ENCODE data around the gene DEPDC7. TPM values are rescaled to one million over a fixed set of nuclear protein-coding genes. Genes with fewer than 3 reads are reported as not detected.

Gene DEPDC7
- total and polyA plus RNA-seq, 12 donors, result 0.32 to 3.6 (median 0.67) TPM; not detected in 1

DNA sequence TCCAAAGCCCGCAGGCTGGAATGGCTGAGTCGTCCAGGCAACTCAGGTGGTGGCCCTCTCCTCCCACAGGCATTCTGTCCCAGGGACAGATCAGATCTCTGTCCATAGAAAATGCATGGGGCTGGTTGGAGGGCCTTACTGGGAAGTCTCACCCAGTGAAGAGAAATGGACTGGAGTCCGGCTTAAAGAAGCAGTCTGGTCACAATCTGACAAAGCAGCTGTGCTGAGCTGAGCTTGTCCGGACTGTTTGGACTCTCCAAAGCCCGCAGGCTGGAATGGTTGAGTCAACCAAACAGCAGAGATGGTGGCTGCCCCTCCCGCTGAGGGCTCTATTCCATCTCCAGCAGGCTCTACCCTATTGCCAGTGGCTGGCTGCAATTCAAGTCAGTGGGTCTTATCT lies 14.4 kb upstream of the DEPDC7 start:
- no peaks in the 10 kb centered on the region for H3K36me3 ChIP-seq (replicated peaks in 1 of 2)
- 72 to 92% (median 83%) methylated on average over 2 to 6 of the region's 6 CpGs for WGBS, 4 donors
- no peak overlapping the region for H3K27ac ChIP-seq
- TF ChIP-seq, protein P1, sequence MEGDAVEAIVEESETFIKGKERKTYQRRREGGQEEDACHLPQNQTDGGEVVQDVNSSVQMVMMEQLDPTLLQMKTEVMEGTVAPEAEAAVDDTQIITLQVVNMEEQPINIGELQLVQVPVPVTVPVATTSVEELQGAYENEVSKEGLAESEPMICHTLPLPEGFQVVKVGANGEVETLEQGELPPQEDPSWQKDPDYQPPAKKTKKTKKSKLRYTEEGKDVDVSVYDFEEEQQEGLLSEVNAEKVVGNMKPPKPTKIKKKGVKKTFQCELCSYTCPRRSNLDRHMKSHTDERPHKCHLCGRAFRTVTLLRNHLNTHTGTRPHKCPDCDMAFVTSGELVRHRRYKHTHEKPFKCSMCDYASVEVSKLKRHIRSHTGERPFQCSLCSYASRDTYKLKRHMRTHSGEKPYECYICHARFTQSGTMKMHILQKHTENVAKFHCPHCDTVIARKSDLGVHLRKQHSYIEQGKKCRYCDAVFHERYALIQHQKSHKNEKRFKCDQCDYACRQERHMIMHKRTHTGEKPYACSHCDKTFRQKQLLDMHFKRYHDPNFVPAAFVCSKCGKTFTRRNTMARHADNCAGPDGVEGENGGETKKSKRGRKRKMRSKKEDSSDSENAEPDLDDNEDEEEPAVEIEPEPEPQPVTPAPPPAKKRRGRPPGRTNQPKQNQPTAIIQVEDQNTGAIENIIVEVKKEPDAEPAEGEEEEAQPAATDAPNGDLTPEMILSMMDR (IDR thresholded peaks at IDR 0.05), result no peak
- TF ChIP-seq POLR2A (IDR thresholded peaks at IDR 0.05), result no peak
- intact Hi-C loops (cut with DNase I), result no loop called here
- no peak overlapping the region for H3K4me3 ChIP-seq
- no peaks in the 10 kb centered on the region for H3K27me3 ChIP-seq
- no peaks in the 10 kb centered on the region for H3K4me1 ChIP-seq (replicated peaks in 1 of 2)
- DNase-seq, result no peak
- no peaks in the 10 kb centered on the region for H3K9me3 ChIP-seq (replicated peaks in 1 of 3)

DNA sequence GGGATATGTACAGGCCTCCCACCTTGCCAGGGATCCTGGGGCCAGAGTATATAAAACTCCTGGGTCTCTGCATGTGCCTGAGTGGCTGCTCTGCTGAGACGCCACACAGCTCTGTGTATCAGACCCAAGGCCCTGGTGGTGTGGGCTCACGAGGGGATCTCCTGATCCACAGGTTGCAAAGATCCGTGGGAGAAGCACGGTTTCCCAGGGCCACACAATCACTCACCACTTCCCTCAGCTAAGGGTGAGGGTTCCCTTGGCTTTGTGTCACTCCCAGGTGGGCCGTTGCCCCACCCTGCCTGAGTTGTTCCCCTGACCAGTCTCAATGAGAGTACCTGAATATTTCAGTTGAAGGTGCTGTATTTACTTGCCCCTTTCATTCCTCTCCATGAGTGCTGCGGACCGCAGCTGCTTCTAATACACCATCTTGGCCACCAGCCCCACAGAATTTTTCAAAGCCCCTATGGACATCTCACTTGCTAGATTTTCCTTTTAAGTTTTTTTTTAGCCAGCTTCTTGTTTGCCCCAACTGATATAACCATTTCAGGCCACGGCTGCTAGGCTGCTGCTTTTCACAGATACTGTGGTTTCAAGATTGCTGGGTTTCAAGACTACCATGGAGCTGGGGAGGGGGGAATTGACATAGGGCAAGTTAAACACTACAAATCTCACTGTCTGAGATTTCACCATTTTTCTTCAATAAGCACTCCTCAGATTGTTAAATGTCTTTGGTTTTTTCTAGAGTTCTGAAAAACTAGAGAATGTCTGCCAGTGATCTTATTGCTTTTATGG lies 13.7 kb upstream of the DEPDC7 start:
- H3K27ac ChIP-seq, result no peak overlapping the region
- WGBS, 4 donors, result 82 to 91% (median 87%) methylated on average over 7 to 8 of the region's 8 CpGs
- H3K4me3 ChIP-seq, result no peak overlapping the region
- intact Hi-C loops (cut with DNase I), result no loop called here
- no peaks in the 10 kb centered on the region for H3K36me3 ChIP-seq (replicated peaks in 1 of 2)
- no peaks in the 10 kb centered on the region for H3K9me3 ChIP-seq (replicated peaks in 1 of 3)
- TF ChIP-seq, protein P1 (IDR thresholded peaks at IDR 0.05), result no peak
- TF ChIP-seq POLR2A (IDR thresholded peaks at IDR 0.05), result no peak
- DNase-seq, result no peak
- H3K27me3 ChIP-seq, result no peaks in the 10 kb centered on the region
- H3K4me1 ChIP-seq (replicated peaks in 1 of 2), result no peaks in the 10 kb centered on the region

DNA sequence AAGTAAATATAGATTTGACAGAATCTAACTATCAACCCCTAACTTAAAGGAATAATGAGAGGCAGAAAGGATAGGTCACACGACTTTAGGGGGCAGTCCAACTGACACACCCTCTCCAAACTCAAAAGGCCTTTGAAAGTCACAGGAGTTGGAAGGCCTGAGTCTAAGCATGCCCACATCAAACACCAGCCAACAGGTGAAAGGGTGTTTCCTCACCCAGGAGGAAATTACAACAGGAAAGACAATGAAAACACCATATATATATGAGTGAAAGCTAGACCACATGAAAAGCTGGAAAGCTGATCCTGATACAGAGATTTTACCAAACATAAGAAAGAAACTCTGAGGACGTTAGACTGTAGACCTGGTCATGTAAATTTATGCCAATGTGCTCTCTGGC lies 10.5 kb upstream of the DEPDC7 start:
- intact Hi-C loops (cut with DNase I), result no loop called here
- DNase-seq, result no peak
- H3K9me3 ChIP-seq (replicated peaks in 1 of 3), result no peaks in the 10 kb centered on the region
- 44 to 65% (median 60%) methylated on average over 2 of the region's 2 CpGs for WGBS, 4 donors
- TF ChIP-seq POLR2A (IDR thresholded peaks at IDR 0.05), result no peak
- TF ChIP-seq, protein P1 (IDR thresholded peaks at IDR 0.05), result no peak
- no peaks in the 10 kb centered on the region for H3K4me1 ChIP-seq (replicated peaks in 1 of 2)
- no peaks in the 10 kb centered on the region for H3K36me3 ChIP-seq (replicated peaks in 1 of 2)
- no peaks in the 10 kb centered on the region for H3K27me3 ChIP-seq
- H3K27ac ChIP-seq, result no peak overlapping the region
- H3K4me3 ChIP-seq, result no peak overlapping the region

DNA sequence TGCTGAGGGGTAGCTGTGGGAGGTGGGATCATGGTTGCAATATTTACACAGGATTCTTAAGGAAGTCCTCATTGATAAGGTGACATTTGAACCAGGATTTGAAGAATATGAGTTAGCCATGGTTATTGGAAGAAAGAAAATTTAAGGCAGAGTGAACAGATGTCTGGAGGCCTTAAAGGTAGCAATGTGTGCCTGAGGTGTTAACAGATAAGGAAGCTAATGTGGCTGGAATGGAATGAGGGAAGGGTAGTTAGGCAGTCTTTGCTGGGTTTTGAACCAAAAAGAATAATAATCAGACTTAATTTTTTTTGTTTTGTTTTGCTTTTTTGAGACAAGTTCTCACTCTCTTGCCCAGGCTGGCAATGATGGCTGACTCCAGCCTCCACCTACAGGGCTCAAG lies 9.7 kb upstream of the DEPDC7 start:
- Histone ChIP-seq H3K4me1 (replicated peaks in 1 of 2) (no peaks in the 10 kb centered on the region), H3K4me3 (no peak overlapping the region), H3K27ac (no peak overlapping the region), H3K27me3 (no peaks in the 10 kb centered on the region), H3K36me3 (replicated peaks in 1 of 2) (no peaks in the 10 kb centered on the region), H3K9me3 (replicated peaks in 1 of 3) (no peaks in the 10 kb centered on the region)
- TF ChIP-seq, protein P1 (IDR thresholded peaks at IDR 0.05), result no peak
- TF ChIP-seq POLR2A (IDR thresholded peaks at IDR 0.05), result no peak
- intact Hi-C loops (cut with DNase I), result no loop called here
- DNase-seq, result no peak
